Measurements from ENCODE around the gene LCE1F.

DNA sequence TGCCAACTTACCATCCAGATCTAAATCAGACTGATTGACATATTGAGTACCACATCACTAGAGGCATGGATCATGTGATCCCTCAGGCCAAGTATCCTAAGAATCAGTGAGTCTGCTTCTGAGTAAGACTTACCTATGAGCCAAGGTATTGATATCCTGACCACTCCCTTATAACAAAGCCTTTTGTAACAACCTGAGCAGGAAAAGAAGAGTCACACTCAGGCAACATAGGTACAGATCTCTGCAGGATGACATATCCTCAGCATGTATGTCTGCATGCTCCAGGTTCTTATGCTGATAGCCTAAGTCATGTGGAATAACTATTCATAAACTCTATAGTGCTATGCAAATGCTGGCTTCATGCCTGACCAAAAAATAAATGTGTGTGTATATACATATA is 50.0 kb downstream of the LCE1F start:
- no peak for TF ChIP-seq POLR2AphosphoS5 (IDR thresholded peaks at IDR 0.05; ENCODE audit: insufficient read depth in 1 of 2, low read depth in 1 of 2)
- TF ChIP-seq, protein P1, sequence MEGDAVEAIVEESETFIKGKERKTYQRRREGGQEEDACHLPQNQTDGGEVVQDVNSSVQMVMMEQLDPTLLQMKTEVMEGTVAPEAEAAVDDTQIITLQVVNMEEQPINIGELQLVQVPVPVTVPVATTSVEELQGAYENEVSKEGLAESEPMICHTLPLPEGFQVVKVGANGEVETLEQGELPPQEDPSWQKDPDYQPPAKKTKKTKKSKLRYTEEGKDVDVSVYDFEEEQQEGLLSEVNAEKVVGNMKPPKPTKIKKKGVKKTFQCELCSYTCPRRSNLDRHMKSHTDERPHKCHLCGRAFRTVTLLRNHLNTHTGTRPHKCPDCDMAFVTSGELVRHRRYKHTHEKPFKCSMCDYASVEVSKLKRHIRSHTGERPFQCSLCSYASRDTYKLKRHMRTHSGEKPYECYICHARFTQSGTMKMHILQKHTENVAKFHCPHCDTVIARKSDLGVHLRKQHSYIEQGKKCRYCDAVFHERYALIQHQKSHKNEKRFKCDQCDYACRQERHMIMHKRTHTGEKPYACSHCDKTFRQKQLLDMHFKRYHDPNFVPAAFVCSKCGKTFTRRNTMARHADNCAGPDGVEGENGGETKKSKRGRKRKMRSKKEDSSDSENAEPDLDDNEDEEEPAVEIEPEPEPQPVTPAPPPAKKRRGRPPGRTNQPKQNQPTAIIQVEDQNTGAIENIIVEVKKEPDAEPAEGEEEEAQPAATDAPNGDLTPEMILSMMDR (IDR thresholded peaks at IDR 0.05) = no peak
